ENCODE results near the gene CASP6. TPM values are rescaled to one million over a fixed set of nuclear protein-coding genes. Genes with fewer than 3 reads are reported as not detected.

Gene CASP6
- total RNA-seq, 1 experiment from 2014 or later, result 30.5 TPM

DNA sequence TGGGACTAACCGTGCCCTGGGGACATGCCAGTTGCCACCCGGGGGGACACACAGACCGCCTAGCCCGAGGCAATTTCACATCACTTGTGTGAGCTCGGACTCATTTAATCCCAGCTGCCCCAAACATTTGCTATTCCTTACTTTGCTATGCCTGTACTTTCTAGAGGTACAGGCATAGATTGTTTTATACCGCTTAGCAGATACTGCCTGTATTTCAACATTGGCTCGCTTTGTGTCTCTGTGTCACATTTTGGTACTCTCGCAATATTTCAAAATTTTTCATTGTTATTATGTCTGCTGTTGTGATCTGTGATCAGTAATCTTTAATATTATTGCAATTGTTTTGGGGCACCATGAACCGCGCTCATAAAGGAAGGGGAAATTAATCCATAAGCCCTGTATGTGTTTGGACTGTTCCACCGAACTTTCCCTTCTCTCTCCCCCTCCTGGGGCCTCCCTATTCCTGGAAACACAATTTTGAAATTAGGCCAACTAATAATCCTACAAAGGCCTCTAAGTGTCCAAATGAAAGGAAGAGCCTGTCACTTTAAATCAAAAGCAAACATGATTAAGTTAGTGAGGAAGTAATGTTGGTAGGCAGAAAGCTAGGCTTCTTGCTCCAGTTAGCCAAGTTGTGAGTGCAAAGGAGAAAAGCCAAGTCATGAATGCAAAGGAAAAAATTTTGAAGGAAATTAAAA is 568 bp upstream of the CASP6 start:
- Histone ChIP-seq H3K9me3 (ENCODE audit: low read depth, low read length, poor library complexity, severe bottlenecking) (no peaks in the 10 kb centered on the region), H3K27ac (ENCODE audit: low read depth, low read length, poor library complexity, severe bottlenecking) (peak overlapping the region; percentile 90), H3K4me1 (ENCODE audit: insufficient read depth, low read length, poor library complexity, severe bottlenecking) (peaks cover 17% of the 10 kb centered on the region), H3K27me3 (replicated peaks; ENCODE audit: insufficient read depth, low read depth, low read length, poor library complexity) (no peaks in the 10 kb centered on the region), H3K4me3 (ENCODE audit: low read depth, low read length, poor library complexity, severe bottlenecking) (peak overlapping the region; percentile 91), H3K36me3 (ENCODE audit: insufficient read depth, low read length, poor library complexity, severe bottlenecking) (no peaks in the 10 kb centered on the region)
- CTCF ChIA-PET, result interaction anchor here (0.8 kb wide), 1 partner anchor 100 kb away, joined by 3 read pairs; no protein-coding TSS in a partner anchor
- TF ChIP-seq EZH2 (IDR thresholded peaks at IDR 0.05; ENCODE audit: borderline replicate concordance, low read depth, low read length, poor library complexity, severe bottlenecking), result no peak
- TF ChIP-seq, protein P1, sequence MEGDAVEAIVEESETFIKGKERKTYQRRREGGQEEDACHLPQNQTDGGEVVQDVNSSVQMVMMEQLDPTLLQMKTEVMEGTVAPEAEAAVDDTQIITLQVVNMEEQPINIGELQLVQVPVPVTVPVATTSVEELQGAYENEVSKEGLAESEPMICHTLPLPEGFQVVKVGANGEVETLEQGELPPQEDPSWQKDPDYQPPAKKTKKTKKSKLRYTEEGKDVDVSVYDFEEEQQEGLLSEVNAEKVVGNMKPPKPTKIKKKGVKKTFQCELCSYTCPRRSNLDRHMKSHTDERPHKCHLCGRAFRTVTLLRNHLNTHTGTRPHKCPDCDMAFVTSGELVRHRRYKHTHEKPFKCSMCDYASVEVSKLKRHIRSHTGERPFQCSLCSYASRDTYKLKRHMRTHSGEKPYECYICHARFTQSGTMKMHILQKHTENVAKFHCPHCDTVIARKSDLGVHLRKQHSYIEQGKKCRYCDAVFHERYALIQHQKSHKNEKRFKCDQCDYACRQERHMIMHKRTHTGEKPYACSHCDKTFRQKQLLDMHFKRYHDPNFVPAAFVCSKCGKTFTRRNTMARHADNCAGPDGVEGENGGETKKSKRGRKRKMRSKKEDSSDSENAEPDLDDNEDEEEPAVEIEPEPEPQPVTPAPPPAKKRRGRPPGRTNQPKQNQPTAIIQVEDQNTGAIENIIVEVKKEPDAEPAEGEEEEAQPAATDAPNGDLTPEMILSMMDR (conservative IDR thresholded peaks at IDR 0.05; ENCODE audit: low read depth, low read length), result no peak
- no TSS peak for BruUV-seq (replicated peaks)
- DNase-seq (ENCODE audit: low spot score), result peak; percentile 61
- intact Hi-C loops (cut with micrococcal nuclease; ENCODE audit: unreplicated experiment), result loop anchor here (2.0 to 10.0 kb wide), 3 partner anchors 101 to 271 kb away; partner anchors contain the start of gene GAR1
- POLR2A ChIA-PET (ENCODE audit: low non-redundant PET), result no interaction called here

GRCh38 chr4:109701566-109702410 is 1.5 kb downstream of the CASP6 start:
- DNase-seq (ENCODE audit: low spot score), result no peak

More at GRCh38 chr4:109701566-109702410, 1.5 kb downstream of the CASP6 start:
- Histone ChIP-seq H3K9me3 (ENCODE audit: low read depth, low read length, poor library complexity, severe bottlenecking) (no peaks in the 10 kb centered on the region), H3K27me3 (replicated peaks; ENCODE audit: insufficient read depth, low read depth, low read length, poor library complexity) (no peaks in the 10 kb centered on the region), H3K36me3 (ENCODE audit: insufficient read depth, low read length, poor library complexity, severe bottlenecking) (peaks cover 8% of the 10 kb centered on the region), H3K4me1 (ENCODE audit: insufficient read depth, low read length, poor library complexity, severe bottlenecking) (peaks cover 17% of the 10 kb centered on the region), H3K27ac (ENCODE audit: low read depth, low read length, poor library complexity, severe bottlenecking) (peak overlapping the region; percentile 90), H3K4me3 (ENCODE audit: low read depth, low read length, poor library complexity, severe bottlenecking) (peak overlapping the region; percentile 91)
- POLR2A ChIA-PET (ENCODE audit: low non-redundant PET), result interaction anchor here (0.6 kb wide), 1 partner anchor 113 kb away, joined by 3 read pairs; no protein-coding TSS in a partner anchor
- intact Hi-C loops (cut with micrococcal nuclease; ENCODE audit: unreplicated experiment), result loop anchor here (2.0 to 10.0 kb wide), 3 partner anchors 103 to 273 kb away; partner anchors contain the start of gene GAR1
- CTCF ChIA-PET, result interaction anchor here (0.8 to 1.7 kb wide), 3 partner anchors 19 to 269 kb away, joined by 3 to 7 read pairs (median 5); no protein-coding TSS in a partner anchor
- TF ChIP-seq, protein P1 (conservative IDR thresholded peaks at IDR 0.05; ENCODE audit: low read depth, low read length), result no peak
- no peak for TF ChIP-seq EZH2 (IDR thresholded peaks at IDR 0.05; ENCODE audit: borderline replicate concordance, low read depth, low read length, poor library complexity, severe bottlenecking)
- BruUV-seq (replicated peaks), result no TSS peak

All from A673 (cell line).